Activated CD8-positive, alpha-beta T cell treated with anti-CD3 and anti-CD28 coated beads for 36 hours (primary cell): ENCODE measurements around the gene NPTN. TPM values are rescaled to one million over a fixed set of nuclear protein-coding genes. Genes with fewer than 3 reads are reported as not detected.
A peak's percentile ranks its signal among the peaks of the same experiment; 100 is the strongest.

ENCODE experiments used
- ATAC-seq: fragments of 200-7000 bp; cut with Tn5 transposase; one replicate; pipeline ENCODE4 v1.10.0; 2021; ENCODE audit warnings: mild to moderate bottlenecking, moderate library complexity
- CTCF ChIA-PET: fragments of 350-600 bp; sonication (Branson Sonifier 250); formaldehyde crosslinking; loops from one replicate; lab custom pipeline; 2021; ENCODE audit warnings: antibody characterized with exemption; lab: Charles Lee
- POLR2A ChIA-PET: fragments of 350-600 bp; sonication (Branson Sonifier 250); formaldehyde crosslinking; loops from one replicate; lab custom pipeline; 2021; ENCODE audit warnings: antibody characterized with exemption; lab: Charles Lee
- DNase-seq: peaks from one replicate; pipeline ENCODE4 v3.0.0-alpha.2; 2020
- H3K27ac Mint-ChIP-seq: one replicate; pipeline ENCODE4 v1.8.0; 2021; ENCODE audit warnings: mild to moderate bottlenecking, mixed read lengths
- H3K27me3 Mint-ChIP-seq: one replicate; pipeline ENCODE4 v1.8.0; 2021; ENCODE audit warnings: mixed read lengths
- H3K36me3 Mint-ChIP-seq: one replicate; pipeline ENCODE4 v1.8.0; 2021; ENCODE audit warnings: low read depth, mixed read lengths
- H3K4me1 Mint-ChIP-seq: one replicate; pipeline ENCODE4 v1.8.0; 2021; ENCODE audit warnings: low read depth, mixed read lengths
- H3K4me3 Mint-ChIP-seq: one replicate; pipeline ENCODE4 v1.8.0; 2021; ENCODE audit warnings: mild to moderate bottlenecking, moderate library complexity, mixed read lengths
- H3K9me3 Mint-ChIP-seq: one replicate; pipeline ENCODE4 v1.8.0; 2021; ENCODE audit warnings: mixed read lengths
- CTCF ChIP-seq: fragments of 200-600 bp; IDR thresholded peaks from one replicate; pipeline ENCODE4 v1.8.0; 2022; ENCODE audit warnings: antibody characterized with exemption, mild to moderate bottlenecking
- intact Hi-C: fragments of 100-400 bp; cut with micrococcal nuclease; formaldehyde crosslinking; loops from one replicate; pipeline ENCODE4 v1.10.0; 2022
- total RNA-seq, 2 experiments: library from RNA; stranded (reverse); gene quantifications; one replicate each; pipeline ENCODE4 v1.2.3, GENCODE V29; 2021

Gene NPTN
- total RNA-seq, 2 experiments from 2014 or later = 27.4 to 33.6 TPM

DNA sequence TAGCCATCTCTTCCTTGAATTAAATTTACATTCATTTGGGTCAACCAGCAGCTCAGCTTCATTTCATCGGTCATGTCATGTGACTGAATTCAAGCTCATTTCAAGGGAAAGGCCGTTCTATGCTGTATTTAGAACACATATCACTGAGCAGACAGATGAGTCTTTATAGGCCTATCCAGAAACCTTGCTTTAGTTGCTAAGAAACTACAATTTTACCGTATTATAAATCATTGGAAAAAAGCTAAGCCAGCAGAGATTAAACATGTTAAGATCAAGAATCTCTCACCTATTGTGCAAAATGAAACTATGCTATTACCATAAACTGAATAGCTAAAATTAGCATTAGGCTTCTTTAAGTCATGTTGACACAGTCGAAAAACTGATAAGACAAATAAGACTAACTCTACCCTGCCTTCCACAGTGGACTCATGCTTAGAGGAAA lies 2.2 kb downstream of the NPTN start:
- CTCF ChIA-PET = interaction anchor here (1.0 to 17.5 kb wide), 6 partner anchors 10 to 296 kb away, joined by 3 to 349 read pairs (median 8); no protein-coding TSS in a partner anchor
- Mint-ChIP-seq H3K36me3 (no peaks in the 10 kb centered on the region), H3K27ac (no peak overlapping the region), H3K27me3 (no peaks in the 10 kb centered on the region), H3K4me1 (peaks cover 53% of the 10 kb centered on the region), H3K4me3 (peak overlapping the region; percentile 75), H3K9me3 (no peaks in the 10 kb centered on the region)
- TF ChIP-seq CTCF = no peak
- ATAC-seq (no peak), DNase-seq (no peak)
- POLR2A ChIA-PET = interaction anchor here (1.7 kb wide), 1 partner anchor 10 kb away, joined by 5 read pairs; no protein-coding TSS in a partner anchor
- intact Hi-C loops = loop anchor here (5.0 kb wide), 1 partner anchor 69 kb away; no protein-coding TSS in a partner anchor

GRCh38 chr15:73629798-73630429 lies 3.3 kb downstream of the NPTN start:
- DNase-seq = no peak
- CTCF ChIA-PET = interaction anchor here (1.4 to 17.5 kb wide), 4 partner anchors 9 to 297 kb away, joined by 4 to 349 read pairs (median 10); no protein-coding TSS in a partner anchor

GRCh38 chr15:73628976-73629797 lies 4.0 kb downstream of the NPTN start:
- DNase-seq (no peak), ATAC-seq (no peak)
- no peak overlapping the region for H3K27ac Mint-ChIP-seq
- TF ChIP-seq CTCF = no peak
- H3K36me3 Mint-ChIP-seq = no peaks in the 10 kb centered on the region
- H3K27me3 Mint-ChIP-seq = no peaks in the 10 kb centered on the region
- H3K4me3 Mint-ChIP-seq = no peak overlapping the region
- ChIA-PET CTCF (interaction anchor here (1.4 to 17.5 kb wide), 3 partner anchors 8 to 73 kb away, joined by 5 to 349 read pairs (median 16); no protein-coding TSS in a partner anchor), POLR2A (no interaction called here)
- H3K9me3 Mint-ChIP-seq = no peaks in the 10 kb centered on the region
- peaks cover 55% of the 10 kb centered on the region for H3K4me1 Mint-ChIP-seq
- intact Hi-C loops = no loop called here

More at GRCh38 chr15:73629798-73630429, 3.3 kb downstream of the NPTN start:
- Mint-ChIP-seq H3K4me1 (peaks cover 55% of the 10 kb centered on the region), H3K27me3 (no peaks in the 10 kb centered on the region), H3K27ac (no peak overlapping the region), H3K4me3 (no peak overlapping the region), H3K36me3 (no peaks in the 10 kb centered on the region), H3K9me3 (no peaks in the 10 kb centered on the region)
- no peak for TF ChIP-seq CTCF
- POLR2A ChIA-PET = no interaction called here
- ATAC-seq = no peak
- intact Hi-C loops = loop anchor here (5.0 kb wide), 1 partner anchor 68 kb away; no protein-coding TSS in a partner anchor

DNA sequence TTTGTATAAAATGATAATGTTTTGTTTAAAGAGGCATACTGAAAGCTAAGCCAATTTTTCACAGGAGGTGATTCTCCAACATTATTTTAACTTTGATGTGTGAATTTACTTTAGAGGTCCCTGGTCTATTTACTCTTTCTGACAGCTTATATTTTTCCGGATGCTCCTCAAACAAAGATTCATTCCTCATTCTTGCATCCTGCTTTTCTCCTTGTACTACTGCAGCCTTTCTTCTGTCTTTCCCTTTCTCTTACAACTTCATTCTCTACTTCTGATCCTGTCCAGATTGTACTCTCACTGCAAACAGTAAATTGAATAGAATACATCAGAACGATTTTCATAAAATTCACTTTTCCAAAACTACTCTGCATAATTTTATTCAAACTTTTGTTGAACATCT lies 5.1 kb downstream of the NPTN start:
- Mint-ChIP-seq H3K27me3 (no peaks in the 10 kb centered on the region), H3K4me1 (peaks cover 50% of the 10 kb centered on the region), H3K36me3 (no peaks in the 10 kb centered on the region), H3K27ac (no peak overlapping the region), H3K9me3 (no peaks in the 10 kb centered on the region), H3K4me3 (no peak overlapping the region)
- TF ChIP-seq CTCF = no peak
- ATAC-seq (no peak), DNase-seq (no peak)
- POLR2A ChIA-PET = no interaction called here
- CTCF ChIA-PET = interaction anchor here (1.2 to 3.8 kb wide), 3 partner anchors 9 to 77 kb away, joined by 3 to 17 read pairs (median 7); no protein-coding TSS in a partner anchor
- intact Hi-C loops = no loop called here
